Left lung (tissue), 10 donors: ENCODE data around the gene PRKN. TPM values are rescaled to one million over a fixed set of nuclear protein-coding genes. Genes with fewer than 3 reads are reported as not detected.

Source experiments
- ATAC-seq: fragments of 200-7000 bp; cut with Tn5 transposase; one replicate; pipeline ENCODE4 v1.9.1; 2020; ENCODE audit warnings: moderate library complexity
- DNase-seq, 4 donors: peaks; one replicate each; pipeline ENCODE4 v3.0.0-alpha.2; 2013 to 2020
- H3K27ac ChIP-seq, 2 donors: fragments of 200-600 bp; sonication (generic) in 1 of 2; one replicate each; pipeline versions ENCODE4 v1.5.0 to v1.8.0; 2020 to 2021
- H3K27me3 ChIP-seq, 2 donors: fragments of 200-600 bp; sonication (generic) in 1 of 2; one replicate each; pipeline versions ENCODE4 v1.5.0 to v1.8.0; 2020 to 2021
- H3K36me3 ChIP-seq, 2 donors: fragments of 200-600 bp; sonication (generic) in 1 of 2; one replicate each; pipeline versions ENCODE4 v1.5.0 to v1.8.0; 2020 to 2021
- H3K4me1 ChIP-seq, 2 donors: fragments of 200-600 bp; one replicate each; pipeline ENCODE4 v1.8.0; 2021
- H3K4me3 ChIP-seq, 2 donors: fragments of 200-600 bp; sonication (generic) in 1 of 2; one replicate each; pipeline versions ENCODE4 v1.5.0 to v1.8.0; 2020 to 2021; ENCODE audit warnings: mild to moderate bottlenecking in 1 of 2
- H3K9me3 ChIP-seq, 2 donors: fragments of 200-600 bp; sonication (generic) in 1 of 2; one replicate each; pipeline versions ENCODE4 v1.5.0 to v1.8.0; 2020 to 2021
- intact Hi-C, 2 donors: fragments of 100-400 bp; cut with DNase I; formaldehyde crosslinking; loops; one replicate each; pipeline versions ENCODE4 v1.11.2 to v1.14.2; 2022
- polyA plus RNA-seq, 6 donors: library from polyadenylated mRNA; unstranded; fragments of 120-200 nt; gene quantifications; one replicate each; pipeline ENCODE4 v1.2.1, GENCODE V29; 2013; ENCODE audit not compliant: insufficient read length in 6 of 6
- total RNA-seq, 2 donors: library from RNA; stranded (reverse); fragmentation: NEBNext Ultra II Directional; extraction: Animal tissue kit (Norgen Biotek cat#: 25700); gene quantifications; one replicate each; pipeline ENCODE4 v1.2.1, GENCODE V29; 2021
- TF ChIP-seq, protein P1 (sequence below), 2 donors: fragments of 200-600 bp; sonication (generic) in 1 of 2; IDR thresholded peaks; one replicate each; pipeline versions ENCODE4 v1.5.0 to v1.8.0; 2021; ENCODE audit warnings: antibody characterized with exemption in 2 of 2
- donor health status: DM: no; HTN: yes; CAD: no.
- donor health status: DM: no; HTN: no; CAD: no.

PRKN gene
- total and polyA plus RNA-seq, 8 donors, result 1.9 to 4.3 (median 2.5) TPM

DNA sequence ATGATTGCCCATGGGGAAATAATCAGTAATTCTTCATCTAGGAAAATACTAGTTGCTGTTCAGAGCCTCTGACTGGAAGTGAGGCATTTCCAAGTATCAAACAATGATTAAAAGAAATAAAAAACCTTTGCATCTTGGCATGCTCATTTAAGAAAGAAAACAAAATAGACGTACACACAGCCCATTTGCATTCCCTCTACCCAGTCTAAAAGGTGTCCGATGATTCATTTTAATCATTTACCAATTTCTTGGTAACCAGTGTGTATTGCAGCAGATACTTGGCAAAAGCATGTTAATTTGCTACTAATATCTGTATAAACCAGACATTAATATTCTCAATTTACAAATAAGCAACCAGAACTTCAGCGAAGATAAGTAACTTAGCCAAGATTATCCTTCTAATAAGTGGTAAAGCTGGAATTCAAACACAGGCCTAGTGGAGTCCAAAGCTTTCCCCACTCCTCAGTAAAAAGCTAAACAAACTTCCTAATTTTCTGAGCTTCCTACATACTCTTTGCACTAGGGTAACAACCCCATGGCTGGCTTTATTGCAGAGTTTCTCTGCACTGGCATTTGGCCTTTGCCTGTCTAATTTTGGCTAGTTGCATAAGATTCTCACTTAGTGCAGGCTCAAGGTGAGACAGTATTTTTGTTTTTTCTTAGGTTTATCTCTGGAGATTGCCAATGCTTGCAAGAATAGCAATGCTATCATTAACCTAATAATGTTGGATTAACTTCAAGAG, 338.1 kb downstream of the PRKN start:
- intact Hi-C loops, result no loop called here
- no peak for ATAC-seq
- DNase-seq, result no peak
- no peaks in the 10 kb centered on the region for H3K36me3 ChIP-seq
- TF ChIP-seq, protein P1, sequence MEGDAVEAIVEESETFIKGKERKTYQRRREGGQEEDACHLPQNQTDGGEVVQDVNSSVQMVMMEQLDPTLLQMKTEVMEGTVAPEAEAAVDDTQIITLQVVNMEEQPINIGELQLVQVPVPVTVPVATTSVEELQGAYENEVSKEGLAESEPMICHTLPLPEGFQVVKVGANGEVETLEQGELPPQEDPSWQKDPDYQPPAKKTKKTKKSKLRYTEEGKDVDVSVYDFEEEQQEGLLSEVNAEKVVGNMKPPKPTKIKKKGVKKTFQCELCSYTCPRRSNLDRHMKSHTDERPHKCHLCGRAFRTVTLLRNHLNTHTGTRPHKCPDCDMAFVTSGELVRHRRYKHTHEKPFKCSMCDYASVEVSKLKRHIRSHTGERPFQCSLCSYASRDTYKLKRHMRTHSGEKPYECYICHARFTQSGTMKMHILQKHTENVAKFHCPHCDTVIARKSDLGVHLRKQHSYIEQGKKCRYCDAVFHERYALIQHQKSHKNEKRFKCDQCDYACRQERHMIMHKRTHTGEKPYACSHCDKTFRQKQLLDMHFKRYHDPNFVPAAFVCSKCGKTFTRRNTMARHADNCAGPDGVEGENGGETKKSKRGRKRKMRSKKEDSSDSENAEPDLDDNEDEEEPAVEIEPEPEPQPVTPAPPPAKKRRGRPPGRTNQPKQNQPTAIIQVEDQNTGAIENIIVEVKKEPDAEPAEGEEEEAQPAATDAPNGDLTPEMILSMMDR (IDR thresholded peaks at IDR 0.05), result no peak
- no peaks in the 10 kb centered on the region for H3K27me3 ChIP-seq
- H3K27ac ChIP-seq, result no peak overlapping the region
- no peaks in the 10 kb centered on the region for H3K4me1 ChIP-seq
- H3K4me3 ChIP-seq, result no peak overlapping the region
- no peaks in the 10 kb centered on the region for H3K9me3 ChIP-seq

DNA sequence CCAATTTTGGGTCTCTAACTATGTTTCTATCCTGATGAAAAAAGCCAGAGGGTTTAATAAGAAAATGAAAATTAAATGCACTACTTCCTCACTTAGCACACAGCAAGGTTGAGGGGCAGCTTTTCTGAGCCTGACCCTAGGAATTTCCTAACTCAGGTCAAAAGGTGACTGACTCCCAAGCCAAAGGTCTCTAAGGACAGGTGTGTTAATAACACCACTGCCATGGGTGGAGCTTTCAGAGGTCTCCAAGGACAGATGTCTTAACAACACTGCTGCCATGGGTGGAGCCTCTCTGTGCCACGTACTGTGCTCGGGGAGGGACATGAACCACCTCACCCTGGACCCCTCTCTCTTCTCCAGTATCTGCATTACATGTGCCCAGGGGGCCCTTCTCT, 339.2 kb downstream of the PRKN start:
- intact Hi-C loops, result no loop called here
- Histone ChIP-seq H3K36me3 (no peaks in the 10 kb centered on the region), H3K9me3 (no peaks in the 10 kb centered on the region), H3K4me3 (no peak overlapping the region), H3K4me1 (no peaks in the 10 kb centered on the region), H3K27ac (no peak overlapping the region), H3K27me3 (no peaks in the 10 kb centered on the region)
- TF ChIP-seq, protein P1 (IDR thresholded peaks at IDR 0.05), result no peak
- no peak for DNase-seq
- no peak for ATAC-seq

DNA sequence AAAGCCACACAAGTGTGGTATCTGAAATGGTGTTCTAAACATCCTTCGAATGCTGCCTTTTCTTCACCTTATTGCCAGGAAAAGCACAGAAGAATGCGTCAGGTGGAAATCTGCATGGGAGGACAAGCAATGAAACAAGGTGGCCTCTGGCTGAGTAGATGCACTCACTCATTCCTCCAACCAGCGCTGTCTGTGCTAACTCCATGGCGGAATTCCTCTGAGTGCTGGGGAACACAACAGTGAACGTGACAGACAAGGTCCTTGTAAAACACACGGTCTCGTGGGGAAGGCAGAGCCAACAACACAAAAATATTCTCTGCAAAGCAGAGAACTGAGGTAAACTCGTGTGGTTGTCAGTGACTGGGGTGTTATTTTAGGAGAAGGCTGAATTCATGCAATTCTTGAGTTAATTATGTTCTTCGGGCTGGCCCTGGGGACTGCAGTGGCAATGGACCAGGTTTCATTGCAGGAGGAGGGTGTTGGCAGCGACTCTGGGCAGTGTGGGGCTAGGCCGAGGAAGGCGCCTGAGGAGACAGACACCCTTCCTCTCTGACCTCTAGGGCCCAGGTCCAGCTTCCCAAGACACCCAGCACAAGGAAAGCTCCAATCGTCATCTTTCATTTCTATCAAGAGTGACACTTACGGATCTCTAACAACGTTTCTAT, 339.7 kb downstream of the PRKN start:
- DNase-seq (no peak), ATAC-seq (no peak)
- no peaks in the 10 kb centered on the region for H3K4me1 ChIP-seq
- no peak overlapping the region for H3K4me3 ChIP-seq
- H3K27ac ChIP-seq, result no peak overlapping the region
- H3K36me3 ChIP-seq, result no peaks in the 10 kb centered on the region
- no peaks in the 10 kb centered on the region for H3K27me3 ChIP-seq
- no peaks in the 10 kb centered on the region for H3K9me3 ChIP-seq
- TF ChIP-seq, protein P1 (IDR thresholded peaks at IDR 0.05), result no peak
- intact Hi-C loops, result no loop called here

DNA sequence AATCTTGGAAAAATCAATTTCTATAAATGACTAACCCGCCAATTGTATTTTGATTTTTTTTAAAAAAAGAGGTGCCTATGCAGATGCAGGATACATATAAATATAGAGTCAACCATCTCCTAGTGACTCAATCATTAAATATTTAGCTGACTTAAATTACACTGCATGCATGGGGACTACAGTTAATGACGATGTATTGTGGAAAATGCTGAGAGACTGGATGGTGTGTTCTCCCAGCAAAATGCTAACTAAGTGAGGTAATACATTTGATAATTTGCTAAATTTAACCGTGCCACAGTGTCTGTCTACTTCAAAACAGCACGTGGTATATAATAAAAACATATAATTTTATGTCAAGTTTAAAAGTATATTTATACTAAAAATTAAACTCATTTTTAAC, 341.6 kb downstream of the PRKN start:
- TF ChIP-seq, protein P1 (IDR thresholded peaks at IDR 0.05), result no peak
- no peaks in the 10 kb centered on the region for H3K9me3 ChIP-seq
- no peak overlapping the region for H3K4me3 ChIP-seq
- ATAC-seq (no peak), DNase-seq (no peak)
- intact Hi-C loops, result no loop called here
- no peak overlapping the region for H3K27ac ChIP-seq
- no peaks in the 10 kb centered on the region for H3K36me3 ChIP-seq
- no peaks in the 10 kb centered on the region for H3K4me1 ChIP-seq
- H3K27me3 ChIP-seq, result no peaks in the 10 kb centered on the region

DNA sequence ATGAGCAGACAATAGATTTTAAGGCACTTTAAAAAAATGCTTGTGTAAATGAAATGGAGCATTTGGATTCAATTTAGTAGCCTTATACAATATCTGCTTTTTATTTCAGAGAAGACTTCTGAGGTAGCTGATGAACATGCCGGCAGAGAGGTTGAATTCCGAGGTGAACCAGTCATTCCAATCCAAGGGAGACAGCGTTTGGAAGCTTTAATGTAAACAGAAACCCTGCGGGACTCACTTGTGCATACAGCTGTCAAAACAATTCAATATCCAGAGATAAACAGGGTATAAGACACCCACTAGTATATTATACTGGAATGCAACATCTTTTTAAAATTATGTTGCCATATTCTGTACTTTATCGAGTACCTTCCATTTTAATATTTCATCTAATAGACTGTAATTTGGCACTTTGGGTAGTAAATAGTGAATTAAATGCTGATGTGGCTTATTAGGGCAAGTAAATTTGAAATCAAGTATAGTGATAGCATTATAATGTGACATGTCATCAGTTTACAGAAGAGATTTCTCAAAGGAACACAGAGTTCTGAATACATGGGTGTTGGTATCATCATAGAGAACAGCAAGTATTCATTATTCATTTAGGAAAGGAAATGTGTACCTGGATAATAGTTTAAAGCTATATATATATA, 347.7 kb downstream of the PRKN start:
- Histone ChIP-seq H3K27ac (no peak overlapping the region), H3K4me3 (no peak overlapping the region), H3K9me3 (no peaks in the 10 kb centered on the region), H3K27me3 (no peaks in the 10 kb centered on the region), H3K4me1 (no peaks in the 10 kb centered on the region), H3K36me3 (no peaks in the 10 kb centered on the region)
- ATAC-seq (no peak), DNase-seq (no peak)
- intact Hi-C loops, result no loop called here
- TF ChIP-seq, protein P1 (IDR thresholded peaks at IDR 0.05), result no peak
